GM12872 (cell line): ENCODE results near the gene TMEM108.

Source experiments
- CTCF ChIP-seq: IDR thresholded peaks from 3 replicates; pipeline ENCODE4 v1.5.1; 2011; ENCODE audit warnings: low read depth, mild to moderate bottlenecking, low read length, moderate library complexity; ENCODE audit not compliant: insufficient read depth

The TMEM108 gene

GRCh38 chr3:133191818-133192217, 153.6 kb downstream of the TMEM108 start:
- no peak for TF ChIP-seq CTCF

GRCh38 chr3:133192363-133192945, 154.3 kb downstream of the TMEM108 start:
- no peak for TF ChIP-seq CTCF

DNA sequence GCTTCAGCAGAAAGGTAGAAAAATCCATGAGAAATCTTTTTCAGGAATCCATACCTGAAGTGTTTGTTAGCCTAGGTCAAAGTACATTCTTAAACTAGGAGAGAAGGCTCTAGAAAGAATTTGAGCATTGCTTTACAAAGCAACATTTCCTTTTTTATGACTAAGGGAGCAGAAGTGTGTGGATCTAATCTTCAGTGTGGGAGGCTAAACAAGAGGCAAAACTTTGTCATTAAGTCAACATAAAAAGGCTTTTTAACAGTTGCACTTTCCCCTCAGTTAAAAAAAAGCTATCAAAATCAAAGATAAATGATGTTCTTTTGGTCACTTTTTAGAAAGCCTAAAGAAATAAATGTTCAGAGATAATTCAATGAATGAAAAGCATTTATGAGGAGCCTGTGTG, 154.8 kb downstream of the TMEM108 start:
- TF ChIP-seq CTCF: no peak

- TF ChIP-seq CTCF: no peak
Measured at GRCh38 chr3:133196527-133196926, 158.3 kb downstream of the TMEM108 start.

- no peak for TF ChIP-seq CTCF
Measured at GRCh38 chr3:133197619-133198018, 159.4 kb downstream of the TMEM108 start.

DNA sequence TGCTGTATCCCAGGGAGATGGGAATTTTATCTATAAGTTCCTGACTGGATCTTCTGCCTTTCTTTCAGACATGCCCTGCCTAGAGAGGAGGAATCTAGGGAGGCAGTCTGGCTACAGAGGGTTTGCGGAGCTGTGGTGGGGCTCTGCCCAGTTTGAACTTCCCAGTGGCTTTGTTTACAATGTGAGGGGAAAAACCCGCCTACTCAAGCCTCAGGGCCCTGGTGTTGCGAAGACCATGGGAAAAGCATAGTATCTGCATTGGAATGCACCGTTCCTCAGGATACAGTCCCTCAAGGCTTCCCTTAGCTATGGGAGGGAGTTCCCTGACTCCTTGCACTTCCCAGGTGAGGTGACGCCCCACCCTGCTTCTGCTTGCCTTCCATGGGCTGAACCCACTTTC, 168.7 kb downstream of the TMEM108 start:
- no peak for TF ChIP-seq CTCF

GRCh38 chr3:133208184-133208583, 170.0 kb downstream of the TMEM108 start:
- TF ChIP-seq CTCF: no peak
